HG02623 (cell line): ENCODE measurements around the gene ALDH3B1.

Experiments used
- ATAC-seq: cut with Tn5 transposase; IDR thresholded peaks from one replicate; pipeline ENCODE4 v1.9.1; 2021; ENCODE audit warnings: moderate library complexity; ENCODE audit not compliant: unreplicated experiment

Gene ALDH3B1

DNA sequence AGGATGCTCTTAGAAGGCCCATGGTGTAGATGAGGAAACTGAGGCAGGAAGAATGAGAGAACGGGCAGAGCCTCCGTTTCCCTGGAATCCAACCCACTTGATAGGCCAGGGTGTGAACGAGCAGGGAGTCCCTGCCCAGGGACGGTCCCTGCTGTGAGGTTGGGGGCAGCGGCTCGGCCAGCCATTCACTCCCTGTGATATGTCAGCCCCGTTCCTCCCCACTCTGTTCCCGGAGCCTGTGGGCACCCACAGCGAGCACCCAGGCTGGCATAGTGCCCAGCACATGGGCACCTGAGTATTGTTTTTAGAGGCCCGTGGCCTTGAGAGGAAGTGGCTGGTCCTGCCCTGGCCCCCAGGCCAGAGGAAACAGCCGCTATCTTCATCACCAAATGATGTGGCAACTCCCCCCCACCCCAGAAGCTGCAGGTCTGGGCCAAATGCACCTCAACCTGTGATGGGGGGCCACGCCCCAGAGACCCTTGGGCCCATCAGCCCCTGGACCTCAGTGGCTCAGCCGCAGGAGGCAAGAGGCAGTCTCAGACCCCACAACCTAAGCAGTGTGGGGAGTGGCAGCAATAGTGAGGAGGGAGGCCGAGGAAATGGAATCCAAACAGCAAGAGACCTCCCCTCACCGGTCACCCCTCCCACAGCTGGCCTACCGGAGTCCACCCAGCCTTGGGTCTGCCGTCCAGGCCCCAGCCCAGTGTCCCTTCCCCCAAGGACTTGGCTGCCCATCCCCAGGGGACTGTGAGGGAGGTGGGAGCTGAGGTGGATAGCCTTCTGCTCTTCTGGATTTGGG, 2.1 kb downstream of the ALDH3B1 start:
- ATAC-seq = no peak

DNA sequence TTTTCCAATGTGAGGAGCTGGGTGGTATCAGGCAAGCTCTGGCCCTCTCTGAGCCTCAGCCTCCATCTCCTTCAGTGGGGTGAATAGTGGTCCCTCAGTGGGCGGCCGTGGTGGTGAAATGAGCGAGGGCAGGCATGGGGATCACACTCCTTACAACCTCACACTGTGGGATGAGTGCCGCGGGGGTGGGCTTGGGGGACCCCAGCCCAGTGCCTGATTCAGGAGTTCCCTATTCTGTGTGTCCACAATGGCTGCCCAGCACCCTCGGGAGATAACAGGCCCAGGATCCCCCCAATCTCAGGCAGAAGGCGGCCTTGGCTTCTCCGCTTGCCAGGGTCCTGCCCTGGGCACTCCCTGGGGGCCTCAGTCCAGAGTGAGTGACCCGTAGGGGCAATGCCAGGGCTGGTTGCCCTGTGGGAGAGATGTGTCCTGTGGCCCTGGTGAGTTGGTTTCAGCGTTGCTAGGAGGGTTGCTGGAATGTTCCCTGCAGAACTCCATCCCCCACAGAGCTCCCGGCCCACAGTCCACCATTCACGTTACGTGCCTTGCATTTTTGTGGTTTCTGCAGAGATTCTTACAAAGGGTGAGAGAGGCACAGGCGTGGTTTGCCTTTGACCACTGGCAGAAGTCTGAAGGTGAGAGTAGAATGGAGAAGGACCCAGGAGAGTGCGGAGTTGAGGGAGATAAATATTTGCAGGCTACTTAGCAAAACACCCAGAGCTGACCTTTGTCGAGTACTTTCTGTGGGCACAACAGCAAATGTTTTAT, 2.9 kb downstream of the ALDH3B1 start:
- no peak for ATAC-seq

DNA sequence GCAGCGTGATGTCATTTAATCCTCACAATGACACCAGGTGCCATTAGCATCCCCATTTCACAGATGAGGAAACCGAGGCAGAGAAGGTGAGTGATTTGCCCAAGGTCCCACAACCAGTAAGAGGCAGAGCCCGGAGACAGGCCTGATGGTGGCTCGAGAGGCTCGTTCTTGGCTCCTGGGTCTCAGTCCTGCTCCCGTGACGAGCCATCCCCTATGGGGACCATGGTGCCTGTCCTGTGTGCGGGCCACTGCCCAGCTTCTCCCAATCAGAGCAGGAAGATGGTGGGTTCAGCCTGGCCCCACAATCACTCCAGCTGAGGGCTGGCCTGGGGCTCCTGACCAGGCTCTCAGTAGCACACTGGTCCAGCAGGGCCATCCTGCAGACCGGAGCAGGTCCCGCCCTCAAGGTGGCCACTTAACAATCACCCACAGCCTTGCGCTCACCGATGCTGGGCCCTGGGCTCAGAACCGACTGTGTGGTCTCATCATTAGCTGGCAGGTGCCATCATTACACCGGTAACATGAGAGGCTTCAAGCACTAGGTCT, 3.6 kb downstream of the ALDH3B1 start:
- ATAC-seq = no peak

DNA sequence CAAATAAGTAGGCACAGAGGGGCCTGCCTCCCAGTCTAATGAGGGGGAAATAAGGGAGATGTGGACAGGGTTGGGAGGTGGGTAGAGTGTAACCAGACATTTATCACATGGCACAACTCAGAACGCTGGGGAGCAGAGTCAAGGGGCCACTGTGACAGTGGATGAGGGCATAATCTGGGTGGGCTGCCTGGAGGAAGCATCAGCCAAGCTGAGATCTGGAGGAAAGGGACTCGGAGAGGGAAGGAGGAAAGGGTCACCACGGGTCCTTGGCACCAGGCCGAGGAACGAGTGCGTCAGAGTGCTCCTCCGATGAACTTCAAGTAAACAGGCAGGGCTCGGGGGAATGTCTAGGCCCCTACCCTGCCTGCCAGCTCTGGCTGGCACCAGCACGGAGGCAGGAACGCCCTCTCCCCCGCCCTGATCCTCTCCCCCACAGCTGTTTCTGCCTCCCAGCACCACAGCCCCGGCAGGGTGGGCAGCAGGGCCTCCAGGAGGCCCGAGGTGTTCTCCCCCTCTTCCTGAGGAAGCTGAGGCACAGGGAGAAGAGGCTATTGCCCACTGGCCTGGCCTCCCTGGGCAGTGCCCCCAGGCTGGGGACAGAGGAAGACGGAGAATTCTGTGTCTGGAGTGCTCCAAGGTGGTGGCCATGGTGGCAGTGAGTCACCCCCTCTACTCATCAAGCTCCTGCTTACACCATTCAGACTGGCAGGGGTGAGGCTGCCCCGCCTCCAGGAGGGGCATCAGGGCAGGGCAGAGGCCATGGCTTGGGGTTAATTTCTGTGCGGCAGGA, 4.2 kb downstream of the ALDH3B1 start:
- no peak for ATAC-seq

DNA sequence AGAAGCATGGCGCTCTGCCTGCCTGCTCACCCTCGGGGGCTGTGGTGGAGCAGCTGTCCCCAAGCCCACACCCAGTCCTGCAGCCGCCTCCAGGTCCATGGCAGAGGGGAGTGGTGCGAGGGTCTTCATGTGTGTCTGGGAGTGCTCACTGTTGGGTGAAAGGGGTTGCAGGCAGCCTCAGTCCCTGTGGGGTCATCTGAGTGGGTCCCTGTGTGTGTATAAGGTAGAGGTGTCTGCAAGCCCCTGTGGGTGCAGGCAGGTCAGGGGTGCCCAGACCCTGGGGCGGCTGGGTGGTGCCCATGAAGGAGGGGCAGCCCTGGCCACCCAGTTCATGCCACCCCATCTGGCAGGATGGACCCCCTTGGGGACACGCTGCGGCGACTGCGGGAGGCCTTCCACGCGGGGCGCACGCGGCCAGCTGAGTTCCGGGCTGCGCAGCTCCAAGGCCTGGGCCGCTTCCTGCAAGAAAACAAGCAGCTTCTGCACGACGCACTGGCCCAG, 4.9 kb downstream of the ALDH3B1 start:
- no peak for ATAC-seq

DNA sequence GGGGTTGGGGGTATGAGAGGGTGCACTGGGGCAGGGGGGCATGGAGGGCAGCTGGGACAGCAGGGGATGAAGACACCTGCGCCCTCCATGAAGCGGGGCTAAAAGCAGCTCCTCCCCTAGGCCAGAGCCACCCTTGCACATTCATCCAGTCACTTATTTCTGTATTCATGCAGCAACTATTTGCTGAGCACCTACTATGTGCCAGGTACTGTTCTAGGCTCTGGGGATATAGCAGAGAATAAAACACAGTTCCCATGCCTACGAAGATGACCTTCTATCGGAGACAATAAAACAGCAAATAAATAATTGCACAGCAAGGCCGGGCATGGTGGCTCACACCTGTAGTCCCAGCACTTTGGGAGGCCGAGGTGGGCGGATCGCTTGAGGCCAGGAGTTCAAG, 5.3 kb downstream of the ALDH3B1 start:
- ATAC-seq = no peak

DNA sequence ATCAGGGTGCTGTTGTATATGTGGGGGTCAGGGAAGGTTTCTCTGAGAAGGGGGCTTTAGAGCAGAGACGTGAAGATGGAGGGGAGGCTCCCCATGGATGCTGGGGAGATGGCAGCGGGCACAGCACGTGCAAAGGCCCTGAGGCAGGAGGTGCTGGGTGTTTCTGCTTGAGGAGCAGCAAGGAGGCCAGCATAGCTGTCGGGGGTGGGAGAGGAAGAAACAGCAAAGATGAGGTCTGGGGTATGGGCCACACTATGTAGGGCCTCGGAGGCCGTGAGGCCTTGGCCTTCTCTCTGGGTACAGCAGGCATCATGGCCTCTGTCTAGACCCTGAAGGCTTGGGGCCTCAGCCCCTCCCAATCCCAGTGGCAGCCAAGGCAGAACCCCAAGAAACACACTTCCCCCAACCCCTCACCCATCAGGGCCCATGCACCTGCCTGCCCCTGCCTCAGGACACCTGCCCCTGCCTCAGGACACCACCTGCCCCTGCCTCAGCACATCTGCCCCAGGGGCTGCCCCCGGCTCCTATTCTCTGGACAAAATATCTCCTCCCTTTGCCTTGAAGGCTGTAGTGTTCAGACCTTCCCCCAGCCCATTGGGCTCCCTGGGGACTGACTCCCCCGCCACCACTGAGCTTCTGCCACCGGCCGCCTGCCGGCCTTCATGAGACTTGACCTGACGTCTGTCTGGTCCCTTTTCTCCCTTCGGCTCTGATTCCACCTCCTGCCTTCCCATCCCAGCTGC, 6.2 kb downstream of the ALDH3B1 start:
- ATAC-seq = no peak

DNA sequence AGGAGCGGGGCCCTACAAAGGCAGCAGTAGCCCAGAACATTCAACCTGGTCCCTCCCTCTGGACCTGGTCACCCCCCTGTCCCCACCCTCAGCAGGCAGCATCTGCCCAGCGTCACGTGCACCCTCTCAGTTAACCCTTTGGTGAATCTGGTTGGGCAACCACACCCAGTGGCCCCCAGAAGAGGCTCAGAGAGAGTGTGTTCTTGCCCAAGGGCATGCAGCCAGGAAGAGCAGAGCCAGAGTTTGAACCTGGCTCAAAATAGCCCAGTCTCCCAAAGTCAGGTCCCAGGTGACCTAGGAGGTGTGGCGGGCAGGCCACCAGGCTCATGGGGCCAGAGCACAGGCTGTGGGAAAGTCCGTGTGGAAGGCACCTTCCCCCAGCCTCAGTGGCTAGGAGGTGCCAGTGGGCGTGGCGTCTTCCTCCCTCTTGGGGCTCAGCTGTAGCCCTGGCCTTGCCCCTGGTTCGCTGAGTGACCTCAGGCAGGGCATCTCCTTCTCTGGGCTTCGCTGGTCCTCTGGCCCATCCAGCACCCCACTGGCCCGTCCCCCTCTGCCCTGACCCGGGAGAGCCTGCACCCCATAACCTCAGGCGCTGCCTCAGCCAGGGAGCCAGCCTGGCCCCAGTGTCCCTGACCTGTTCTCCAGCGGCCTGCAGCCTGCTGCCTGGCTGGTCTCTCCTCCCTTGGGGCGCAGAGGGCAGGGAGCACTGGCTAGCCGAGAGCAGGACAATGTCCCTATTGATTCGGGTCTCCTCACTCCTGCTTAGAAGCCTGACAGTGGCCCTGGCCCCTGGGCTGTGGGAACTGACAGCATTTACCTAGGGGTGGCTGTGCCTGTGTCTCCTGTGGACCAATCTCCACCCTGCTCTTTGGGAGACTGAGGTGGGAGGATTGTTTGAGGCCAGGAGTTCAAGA, 7.0 kb downstream of the ALDH3B1 start:
- ATAC-seq = no peak

DNA sequence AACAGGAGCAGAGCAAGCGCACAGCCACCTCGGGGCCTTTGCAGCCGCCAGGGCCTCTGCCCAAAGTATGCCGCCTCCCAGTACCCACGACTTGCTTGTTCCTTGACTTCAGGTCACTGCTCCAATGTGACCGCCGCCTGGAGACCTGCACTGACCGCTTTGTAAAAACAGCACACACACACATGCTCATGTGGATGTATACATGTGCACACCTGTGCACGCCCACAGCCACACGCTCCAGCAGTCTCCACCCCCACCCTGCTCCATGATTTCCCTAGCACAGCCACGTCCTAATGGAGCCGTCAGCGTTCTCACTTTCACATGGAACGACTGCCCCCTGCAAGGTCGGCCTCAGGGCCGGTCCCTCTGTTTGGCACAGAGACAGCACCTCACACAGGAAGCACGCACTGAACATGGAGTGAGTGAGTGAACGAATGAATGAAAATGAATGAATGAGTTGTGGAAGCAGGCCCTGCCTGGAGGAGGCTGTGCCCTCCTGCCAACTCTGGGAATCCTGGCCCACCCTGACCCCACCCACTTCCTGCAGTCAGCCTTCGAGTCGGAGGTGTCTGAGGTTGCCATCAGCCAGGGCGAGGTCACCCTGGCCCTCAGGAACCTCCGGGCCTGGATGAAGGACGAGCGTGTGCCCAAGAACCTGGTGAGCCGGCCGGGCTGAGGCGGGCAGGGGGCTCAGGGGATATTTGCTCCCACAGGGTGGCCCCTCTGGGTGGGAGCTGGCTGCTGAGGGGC, 8.0 kb downstream of the ALDH3B1 start:
- no peak for ATAC-seq

DNA sequence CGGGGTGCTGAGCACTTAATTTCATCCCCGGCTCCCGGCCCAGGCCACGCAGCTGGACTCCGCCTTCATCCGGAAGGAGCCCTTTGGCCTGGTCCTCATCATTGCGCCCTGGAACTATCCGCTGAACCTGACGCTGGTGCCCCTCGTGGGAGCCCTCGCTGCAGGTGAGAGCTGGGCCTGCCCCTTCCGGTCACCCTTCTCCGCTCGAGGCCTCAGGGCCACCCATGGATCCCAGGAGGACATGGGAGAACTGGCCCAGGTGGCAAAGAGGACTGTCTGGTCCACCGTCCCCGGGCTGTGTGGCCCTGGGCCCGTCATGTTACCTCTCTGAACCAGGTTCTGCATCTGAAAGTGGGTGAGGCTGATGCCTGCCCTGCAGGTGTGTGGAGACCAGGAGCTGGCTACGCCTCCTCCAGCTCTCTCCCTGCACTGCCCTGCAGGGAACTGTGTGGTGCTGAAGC, 8.6 kb downstream of the ALDH3B1 start:
- no peak for ATAC-seq

DNA sequence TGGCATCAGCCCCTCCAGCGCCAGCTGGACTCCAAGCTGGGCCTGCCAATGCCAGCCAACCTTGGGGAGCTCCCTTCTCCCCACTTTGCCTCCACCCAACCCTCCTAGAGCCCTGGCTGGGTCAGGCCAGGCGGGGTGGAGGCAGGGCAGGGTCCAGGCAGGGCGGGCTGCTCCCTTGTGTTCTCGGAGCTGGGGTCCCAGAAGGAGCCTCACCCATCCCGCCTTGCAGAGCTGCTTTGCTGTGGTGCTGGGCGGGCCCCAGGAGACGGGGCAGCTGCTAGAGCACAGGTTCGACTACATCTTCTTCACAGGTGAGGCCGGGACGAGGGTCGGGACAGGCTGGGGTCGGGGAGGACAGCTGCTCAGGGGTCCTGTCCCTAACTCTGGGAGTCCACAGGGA, 9.4 kb downstream of the ALDH3B1 start:
- ATAC-seq = no peak

DNA sequence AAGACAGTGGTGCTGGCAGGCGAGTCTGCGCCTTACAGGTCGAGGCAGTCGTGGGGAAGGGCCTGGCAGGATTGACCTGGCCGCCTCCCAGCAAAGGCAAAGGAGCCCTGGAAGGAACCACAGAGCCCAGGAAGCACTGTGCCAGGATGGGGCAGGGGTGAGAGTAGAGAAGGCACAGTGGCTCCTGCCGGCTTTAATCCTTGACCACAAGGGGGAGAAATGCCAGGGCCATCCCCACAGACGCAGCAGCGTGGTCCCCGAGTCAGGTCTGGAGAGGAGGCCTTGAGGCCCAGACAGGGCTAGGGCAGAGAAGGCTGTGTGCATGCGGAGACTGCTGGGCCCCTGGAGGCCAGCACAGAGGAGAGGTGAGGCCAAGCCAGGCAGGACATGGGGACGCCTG, 10.4 kb downstream of the ALDH3B1 start:
- no peak for ATAC-seq

DNA sequence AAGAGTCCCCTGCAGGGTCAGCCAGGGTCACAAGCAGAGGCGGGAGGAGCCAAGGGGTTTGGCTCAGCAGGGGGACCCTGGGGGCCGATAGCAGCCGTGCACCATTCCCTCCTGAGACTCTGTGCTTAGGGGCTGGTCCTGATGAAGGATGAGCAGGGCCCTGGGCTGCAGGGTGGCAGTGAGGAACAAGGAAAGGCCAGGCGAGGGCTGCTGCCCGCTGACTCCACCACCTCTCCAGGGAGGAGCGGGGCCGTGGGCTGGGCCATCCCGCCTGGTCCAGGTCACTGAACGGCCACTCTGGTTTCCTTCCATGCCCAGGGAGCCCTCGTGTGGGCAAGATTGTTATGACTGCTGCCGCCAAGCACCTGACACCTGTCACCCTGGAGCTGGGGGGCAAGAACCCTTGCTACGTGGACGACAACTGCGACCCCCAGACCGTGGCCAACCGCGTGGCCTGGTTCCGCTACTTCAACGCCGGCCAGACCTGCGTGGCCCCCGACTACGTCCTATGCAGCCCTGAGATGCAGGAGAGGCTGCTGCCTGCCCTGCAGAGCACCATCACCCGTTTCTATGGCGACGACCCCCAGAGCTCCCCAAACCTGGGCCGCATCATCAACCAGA, 11.2 kb downstream of the ALDH3B1 start:
- no peak for ATAC-seq

DNA sequence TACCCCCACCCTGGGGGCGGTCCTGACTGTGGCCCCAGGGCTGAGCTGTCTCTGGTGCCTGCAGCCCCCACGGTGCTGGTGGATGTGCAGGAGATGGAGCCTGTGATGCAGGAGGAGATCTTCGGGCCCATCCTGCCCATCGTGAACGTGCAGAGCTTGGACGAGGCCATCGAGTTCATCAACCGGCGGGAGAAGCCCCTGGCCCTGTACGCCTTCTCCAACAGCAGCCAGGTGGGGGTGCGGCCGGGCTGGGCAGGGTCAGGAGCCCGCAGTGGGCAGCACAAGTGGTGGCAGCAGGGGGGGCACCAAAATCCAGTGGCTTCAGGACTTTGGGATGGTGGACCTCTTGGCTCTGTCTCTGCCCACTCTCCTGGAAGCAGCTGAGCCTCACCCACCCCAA, 12.4 kb downstream of the ALDH3B1 start:
- no peak for ATAC-seq

DNA sequence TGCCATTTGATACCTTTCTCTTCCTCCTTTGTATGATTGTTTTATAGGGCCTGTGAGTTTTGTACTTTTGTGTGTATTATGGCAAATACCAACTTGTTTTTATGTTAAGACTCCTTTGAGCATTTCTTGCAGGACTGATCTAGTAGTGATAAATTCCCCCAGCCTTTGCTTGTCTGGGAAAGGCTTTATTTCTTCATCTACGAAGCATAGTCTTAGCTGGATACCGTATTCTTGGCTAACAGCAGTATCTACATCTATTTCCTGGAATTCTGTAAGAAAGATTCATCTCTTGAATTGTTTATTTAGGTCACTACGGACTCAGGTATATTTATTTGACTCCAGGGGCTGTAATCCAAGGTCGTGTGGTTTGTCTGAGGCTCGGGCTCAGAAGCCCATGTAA, 14.4 kb downstream of the ALDH3B1 start:
- no peak for ATAC-seq

DNA sequence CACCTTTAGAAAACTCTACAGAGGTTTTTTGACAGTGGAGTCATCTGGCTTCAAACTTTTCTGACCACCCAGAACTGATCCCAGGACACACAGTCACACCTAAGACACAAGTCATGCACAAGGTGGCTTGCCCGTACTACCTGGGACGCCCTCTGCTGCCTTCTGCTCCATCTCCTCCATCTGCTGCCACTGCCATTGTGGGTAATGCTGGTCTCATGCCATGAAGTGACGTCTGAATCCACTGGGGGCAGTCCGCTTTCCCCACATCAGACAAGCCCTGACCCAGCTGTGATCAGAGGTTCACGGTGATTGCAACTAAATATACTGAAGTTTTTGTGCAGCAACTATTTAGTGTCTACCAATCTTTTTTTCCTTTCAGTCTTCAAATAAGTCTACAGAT, 14.9 kb downstream of the ALDH3B1 start:
- no peak for ATAC-seq

DNA sequence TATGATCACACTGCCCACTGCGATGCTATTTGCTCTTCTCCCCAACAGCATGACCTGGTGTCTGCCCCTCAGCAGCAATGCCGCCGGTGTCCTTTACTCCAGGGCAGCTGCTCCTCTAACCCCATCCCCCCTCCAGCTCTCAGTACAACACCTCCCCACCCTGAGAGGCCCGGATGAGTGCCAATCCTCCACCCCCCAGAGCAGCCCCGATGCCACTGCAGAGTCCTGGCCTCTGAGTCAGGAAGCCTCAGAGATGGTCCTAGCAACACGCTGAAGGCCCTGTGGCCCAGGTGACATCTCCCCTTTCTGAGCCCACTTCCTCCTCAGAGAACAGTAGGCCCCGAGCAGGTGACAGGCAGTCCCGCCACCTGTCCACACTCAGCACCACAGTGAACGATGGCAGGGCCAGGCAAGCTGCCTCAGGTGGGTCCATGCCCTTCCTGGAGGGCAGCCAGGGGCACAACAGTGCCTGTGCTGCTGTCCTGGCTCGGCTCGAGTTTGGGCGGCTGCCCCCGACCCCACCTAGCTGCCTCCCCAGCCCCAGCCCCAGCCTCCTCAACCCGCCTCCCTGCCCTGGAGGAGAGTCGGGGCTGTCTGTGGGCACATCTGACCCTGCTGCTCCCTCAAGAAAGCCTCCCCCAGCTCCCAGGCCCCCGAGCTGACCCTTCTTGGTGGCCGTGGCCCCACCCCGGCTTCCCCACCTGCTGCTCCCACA, 16.4 kb downstream of the ALDH3B1 start:
- ATAC-seq = no peak

DNA sequence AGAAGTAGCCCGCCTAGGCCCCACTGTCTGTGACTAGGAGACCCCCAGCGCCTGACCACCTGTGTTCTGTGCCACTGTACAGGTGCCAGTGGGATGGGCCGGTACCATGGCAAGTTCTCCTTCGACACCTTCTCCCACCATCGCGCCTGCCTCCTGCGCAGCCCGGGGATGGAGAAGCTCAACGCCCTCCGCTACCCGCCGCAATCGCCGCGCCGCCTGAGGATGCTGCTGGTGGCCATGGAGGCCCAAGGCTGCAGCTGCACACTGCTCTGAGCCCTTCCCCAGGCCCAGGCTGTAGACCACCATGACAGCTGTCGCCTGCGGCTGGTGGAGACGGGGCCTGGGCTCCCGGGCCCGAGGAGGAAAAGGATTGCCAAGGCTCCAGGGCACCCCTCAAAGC, 17.5 kb downstream of the ALDH3B1 start:
- ATAC-seq = no peak
